ENCODE data around the gene PUDP. TPM values are rescaled to one million over a fixed set of nuclear protein-coding genes. Genes with fewer than 3 reads are reported as not detected.
"Not testable (repeated sequence)": the region's sequence is repeated elsewhere in the genome, so short reads cannot be mapped to it uniquely, and the experiment has no call there.

The PUDP gene
- polyA plus RNA-seq, 3 donors from 2014 or later, result 5.4 to 17.4 (median 13.0) TPM

DNA sequence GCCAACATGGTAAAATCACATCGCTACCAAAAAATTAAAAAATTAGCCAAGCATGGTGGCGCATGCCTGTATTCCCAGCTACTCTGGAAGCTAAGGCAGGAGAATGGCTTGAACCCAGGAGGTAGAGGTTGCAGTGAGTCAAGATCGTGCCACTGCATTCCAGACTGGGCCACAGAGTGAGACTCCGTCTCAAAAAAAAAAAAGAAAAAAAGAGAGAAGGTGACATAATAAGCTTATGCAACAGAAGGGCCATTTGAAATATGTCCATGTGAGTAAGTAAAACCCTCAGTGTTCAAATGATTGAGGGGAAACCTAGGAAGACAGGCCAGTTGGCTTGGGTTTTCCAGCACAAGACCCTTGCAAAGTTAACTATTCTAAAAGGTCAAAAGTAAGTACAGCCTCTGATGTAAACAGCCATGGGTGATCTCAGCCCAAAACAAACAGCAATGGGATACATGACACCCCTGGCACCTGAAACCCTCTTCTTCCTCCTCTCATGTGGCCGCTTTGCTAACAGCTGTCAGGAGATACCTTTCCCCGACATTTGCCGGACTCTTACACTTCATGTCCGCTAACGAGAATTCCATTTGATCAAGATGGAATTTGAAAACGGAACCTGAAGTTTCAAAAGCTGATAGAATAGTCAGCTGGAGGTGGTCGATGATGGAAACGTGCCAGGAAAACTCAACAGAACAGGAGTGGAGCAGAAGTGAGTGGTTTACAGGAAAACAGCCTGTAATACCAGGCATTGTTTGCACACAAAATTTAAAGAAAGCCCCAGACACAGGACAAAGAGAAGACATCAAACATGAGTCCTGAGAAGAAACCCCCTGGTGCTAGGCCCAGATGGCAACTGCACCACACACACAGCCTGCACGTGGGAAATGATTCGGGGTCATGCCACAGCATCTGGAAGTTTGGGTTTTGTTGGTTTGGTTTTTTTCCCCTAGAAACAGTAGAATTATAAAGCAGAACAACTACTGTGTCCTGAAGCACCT lies 93.4 kb downstream of the PUDP start:
- H3K27me3 Mint-ChIP-seq (ENCODE audit: low read depth in 3 of 3), result peaks cover 0 to 1% (median 0%) of the 10 kb centered on the region in 3 donors
- H3K4me1 Mint-ChIP-seq, result peaks cover 13 to 19% of the 10 kb centered on the region in 2 donors
- H3K27ac Mint-ChIP-seq, result no peak overlapping the region
- H3K36me3 Mint-ChIP-seq, result peaks cover 7 to 32% (median 29%) of the 10 kb centered on the region in 3 donors
- H3K9me3 Mint-ChIP-seq, result no peaks in the 10 kb centered on the region
- no peak overlapping the region for H3K4me3 Mint-ChIP-seq
- DNase-seq, result no peak

DNA sequence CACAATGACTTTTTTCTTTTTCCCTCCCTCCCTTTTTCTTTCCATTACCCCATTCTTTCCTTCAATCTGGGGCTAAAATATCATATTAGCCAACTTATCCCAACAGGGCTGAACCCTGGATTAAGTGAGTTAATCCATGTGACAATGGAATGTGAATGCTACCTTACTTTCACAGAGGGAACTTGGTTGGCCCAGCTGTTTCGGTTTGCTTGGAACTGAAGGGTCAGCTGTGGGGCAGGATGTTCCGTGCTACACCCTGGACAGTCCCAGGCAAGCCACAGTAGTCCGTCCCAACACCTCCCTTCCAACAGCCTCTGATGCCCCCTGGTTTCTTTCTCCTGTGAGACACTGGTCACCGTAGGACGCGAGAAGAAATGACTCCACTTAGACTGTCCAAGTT lies 95.4 kb downstream of the PUDP start:
- peaks cover 0 to 9% of the 10 kb centered on the region in 2 donors for H3K4me1 Mint-ChIP-seq
- H3K27me3 Mint-ChIP-seq (ENCODE audit: low read depth in 3 of 3), result peaks cover 0 to 1% (median 0%) of the 10 kb centered on the region in 3 donors
- peak overlapping the region in 1 of 6 donors; percentile 20 for H3K27ac Mint-ChIP-seq
- no peak overlapping the region for H3K4me3 Mint-ChIP-seq
- peaks cover 7 to 35% (median 31%) of the 10 kb centered on the region in 3 donors for H3K36me3 Mint-ChIP-seq
- DNase-seq, result no peak
- no peaks in the 10 kb centered on the region for H3K9me3 Mint-ChIP-seq

DNA sequence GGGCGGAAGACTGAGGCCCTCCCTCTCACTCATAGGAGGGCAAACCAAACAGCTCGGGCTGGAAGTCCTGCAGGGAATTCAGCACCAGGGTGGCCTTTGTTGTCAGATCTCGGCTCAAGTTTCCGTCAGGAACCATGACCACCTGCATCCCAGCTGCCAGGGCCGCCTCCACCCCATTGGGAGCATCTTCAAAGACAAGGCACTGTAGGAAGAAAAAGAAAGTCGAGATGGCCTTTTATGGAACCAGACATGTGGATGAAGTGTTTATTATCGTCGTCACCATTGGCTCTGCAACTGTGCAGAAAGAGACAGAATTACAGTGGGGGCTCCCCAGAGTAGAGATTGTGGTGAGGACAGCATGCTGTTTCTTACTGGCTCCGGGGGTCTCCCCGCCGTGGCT lies 97.7 kb downstream of the PUDP start:
- Mint-ChIP-seq H3K4me1 (peaks cover 0 to 3% of the 10 kb centered on the region in 2 donors), H3K36me3 (peaks cover 0 to 31% (median 25%) of the 10 kb centered on the region in 3 donors), H3K27me3 (ENCODE audit: low read depth in 3 of 3) (peaks cover 0 to 1% (median 0%) of the 10 kb centered on the region in 3 donors), H3K4me3 (no peak overlapping the region), H3K9me3 (no peaks in the 10 kb centered on the region), H3K27ac (peak overlapping the region in 2 of 6 donors; percentile 28 to 31)
- no peak for DNase-seq

DNA sequence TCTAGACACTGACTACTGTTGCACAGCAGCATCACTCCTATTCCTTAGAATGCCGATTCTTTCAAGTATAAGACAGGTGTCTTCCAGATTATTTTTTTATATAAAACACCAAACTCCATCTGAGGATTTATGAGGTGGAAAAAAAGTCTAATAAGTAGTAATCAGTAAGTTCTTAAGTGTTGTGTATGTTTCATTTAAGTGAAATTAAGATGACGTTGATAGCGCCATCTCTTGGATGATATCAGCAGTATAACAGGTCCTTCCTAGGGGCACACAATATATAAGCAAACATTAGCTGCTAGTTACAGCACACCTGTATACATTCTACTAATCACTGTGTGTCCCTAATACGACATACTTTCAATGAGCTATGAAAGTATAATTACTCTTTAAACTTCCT lies 100.0 kb downstream of the PUDP start:
- Mint-ChIP-seq H3K4me1 (peaks cover 0 to 6% of the 10 kb centered on the region in 2 donors), H3K27me3 (ENCODE audit: low read depth in 3 of 3) (peaks cover 0 to 1% (median 0%) of the 10 kb centered on the region in 3 donors), H3K4me3 (no peak overlapping the region), H3K9me3 (no peaks in the 10 kb centered on the region), H3K36me3 (peaks cover 0 to 24% (median 23%) of the 10 kb centered on the region in 3 donors), H3K27ac (no peak overlapping the region)
- no peak for DNase-seq

DNA sequence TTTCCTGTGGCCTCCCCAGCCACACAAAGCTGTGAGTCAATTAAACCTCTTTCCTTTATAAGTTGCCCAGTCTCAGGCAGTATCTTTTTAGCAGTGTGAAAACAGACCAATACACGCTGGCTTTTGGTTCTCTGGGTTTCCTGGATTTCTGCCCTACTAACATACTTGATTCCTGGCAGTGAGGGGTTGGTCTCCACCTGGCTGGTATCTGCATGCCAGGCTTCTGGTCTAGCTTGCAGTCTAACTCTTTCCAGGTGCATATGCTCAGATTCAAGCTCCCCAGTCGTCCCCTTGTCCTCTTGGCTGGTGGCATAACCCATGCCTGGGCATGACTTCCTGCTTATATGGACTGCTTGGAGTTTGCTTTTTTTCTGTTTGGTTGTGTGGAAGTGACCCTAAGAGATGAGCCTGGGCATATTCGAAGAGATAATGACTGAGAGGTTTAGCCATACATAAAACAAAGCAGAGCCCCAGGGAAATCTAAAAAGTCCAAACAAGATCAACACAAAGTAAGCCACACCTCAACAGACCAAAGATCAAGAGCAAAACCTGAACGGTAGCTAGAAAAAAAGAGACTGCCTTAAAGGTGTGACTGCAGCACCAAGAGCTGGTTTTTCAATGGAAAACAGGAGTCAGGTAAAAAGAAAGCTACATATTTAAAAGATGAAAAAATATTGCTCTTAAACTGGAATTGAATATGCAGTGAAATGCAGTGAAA lies 102.6 kb downstream of the PUDP start:
- H3K4me1 Mint-ChIP-seq, result peaks cover 0 to 6% of the 10 kb centered on the region in 2 donors
- H3K27ac Mint-ChIP-seq, result no peak overlapping the region
- no peaks in the 10 kb centered on the region for H3K9me3 Mint-ChIP-seq
- H3K36me3 Mint-ChIP-seq, result peaks cover 6 to 32% (median 24%) of the 10 kb centered on the region in 3 donors
- DNase-seq, result no peak
- no peaks in the 10 kb centered on the region for H3K27me3 Mint-ChIP-seq (ENCODE audit: low read depth in 3 of 3)
- no peak overlapping the region for H3K4me3 Mint-ChIP-seq

DNA sequence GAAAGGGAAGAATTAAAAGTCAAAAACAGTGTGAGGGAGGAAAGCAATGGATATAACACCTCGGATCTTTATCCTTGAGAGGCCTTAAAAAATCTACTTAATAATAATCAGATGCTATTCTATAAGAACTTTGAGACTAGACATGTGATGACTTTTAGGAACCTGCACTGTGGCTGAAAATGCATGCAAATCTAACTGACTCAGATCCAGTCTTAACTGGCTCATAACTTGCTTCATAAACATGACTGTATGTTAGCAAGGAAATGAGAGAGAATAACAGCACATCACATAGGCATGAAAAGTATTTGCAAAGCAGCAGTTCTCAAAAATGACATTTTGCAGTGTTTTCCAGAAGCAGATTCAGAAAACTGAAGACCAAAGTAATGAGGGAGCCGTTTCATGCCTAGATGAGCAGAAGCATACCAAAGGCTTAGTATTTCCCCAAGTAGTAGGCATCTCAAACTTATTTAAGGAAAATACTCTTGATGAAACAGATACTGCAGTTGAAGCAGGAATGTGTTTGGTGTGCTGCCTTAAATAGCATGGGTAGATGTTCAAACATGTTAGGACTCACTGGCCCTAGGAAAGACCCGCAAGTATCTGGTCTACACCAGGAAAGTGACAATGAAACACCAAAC lies 104.0 kb downstream of the PUDP start:
- H3K27me3 Mint-ChIP-seq (ENCODE audit: low read depth in 3 of 3); H3K9me3 Mint-ChIP-seq: not testable (repeated sequence)
- peaks cover 6 to 18% (median 10%) of the 10 kb centered on the region in 3 donors for H3K36me3 Mint-ChIP-seq

DNA sequence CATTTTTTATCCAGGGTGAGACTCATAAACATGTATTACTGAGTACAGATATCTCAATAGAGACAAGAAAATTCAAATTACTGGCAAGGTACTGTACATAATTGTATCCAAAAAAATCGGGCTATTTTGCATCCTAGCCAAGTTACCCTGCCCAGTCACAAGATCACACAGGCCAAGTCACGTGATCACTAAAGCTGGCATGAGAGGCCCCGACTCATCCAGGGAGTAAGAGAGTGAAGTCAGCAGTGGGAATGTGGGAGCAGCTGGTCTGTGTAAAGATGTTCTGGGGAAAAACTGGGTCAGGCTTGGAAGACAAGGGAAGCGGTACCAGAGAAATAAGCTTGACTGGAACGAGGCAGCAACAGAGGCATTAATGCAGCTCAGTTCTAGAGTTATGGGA lies 119.7 kb downstream of the PUDP start:
- no peak overlapping the region for H3K27ac Mint-ChIP-seq
- H3K4me3 Mint-ChIP-seq, result no peak overlapping the region
- peaks cover 0 to 4% (median 3%) of the 10 kb centered on the region in 3 donors for H3K27me3 Mint-ChIP-seq (ENCODE audit: low read depth in 3 of 3)
- peaks cover 0 to 4% (median 0%) of the 10 kb centered on the region in 3 donors for H3K36me3 Mint-ChIP-seq
- H3K9me3 Mint-ChIP-seq, result peaks cover 0 to 2% (median 0%) of the 10 kb centered on the region in 6 donors
- DNase-seq, result no peak
- H3K4me1 Mint-ChIP-seq, result no peaks in the 10 kb centered on the region

More for the DNA sequence above, 104.0 kb downstream of the PUDP start:
- H3K4me1 Mint-ChIP-seq, H3K4me3 Mint-ChIP-seq, DNase-seq: not testable (repeated sequence)
- H3K27ac Mint-ChIP-seq, result peak overlapping the region in 1 of 6 donors; percentile 83

DNA sequence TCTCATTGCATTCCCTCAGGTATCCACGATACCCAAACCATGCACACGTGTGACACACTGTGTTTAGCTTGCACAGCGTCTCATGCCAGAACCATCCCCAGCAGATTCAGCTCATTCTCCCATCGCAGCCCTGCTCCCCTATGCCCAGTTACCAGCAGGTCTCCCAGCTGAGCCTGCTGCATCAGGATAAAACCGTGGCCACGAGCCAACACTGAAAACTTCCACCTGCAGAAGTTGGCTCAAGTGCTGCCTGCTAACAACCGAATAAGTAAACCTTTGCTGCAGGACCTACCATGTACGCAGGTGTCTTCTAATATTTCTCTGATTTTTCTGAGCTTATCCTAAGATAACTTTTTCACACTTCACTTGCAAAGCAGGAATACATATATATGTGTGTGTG lies 120.9 kb downstream of the PUDP start:
- no peaks in the 10 kb centered on the region for H3K9me3 Mint-ChIP-seq
- H3K4me1 Mint-ChIP-seq, result no peaks in the 10 kb centered on the region
- peaks cover 0 to 4% (median 0%) of the 10 kb centered on the region in 3 donors for H3K36me3 Mint-ChIP-seq
- DNase-seq, result no peak
- H3K4me3 Mint-ChIP-seq, result no peak overlapping the region
- H3K27ac Mint-ChIP-seq, result no peak overlapping the region
- peaks cover 0 to 4% (median 3%) of the 10 kb centered on the region in 3 donors for H3K27me3 Mint-ChIP-seq (ENCODE audit: low read depth in 3 of 3)

DNA sequence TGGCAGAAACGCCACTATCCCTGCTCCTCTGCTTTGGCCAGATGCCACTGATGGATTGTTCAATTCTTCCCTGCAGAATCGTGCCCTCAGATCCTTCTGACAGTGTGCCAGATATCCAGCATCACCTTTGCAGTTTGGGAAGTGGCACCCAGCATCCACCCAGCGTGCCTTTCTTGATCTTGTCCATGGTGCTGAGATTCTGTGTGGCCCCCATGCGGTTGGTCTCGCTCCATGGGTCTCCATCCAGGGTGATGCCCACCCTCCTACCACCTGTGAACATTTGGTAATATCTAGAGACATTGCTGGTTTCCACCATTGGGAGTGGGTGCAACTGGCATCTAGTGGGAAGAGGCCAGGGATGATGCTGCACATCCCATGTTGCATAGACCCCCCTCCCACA lies 121.6 kb downstream of the PUDP start:
- DNase-seq; H3K9me3 Mint-ChIP-seq; H3K4me1 Mint-ChIP-seq; H3K27ac Mint-ChIP-seq; H3K4me3 Mint-ChIP-seq; H3K36me3 Mint-ChIP-seq; H3K27me3 Mint-ChIP-seq (ENCODE audit: low read depth in 3 of 3): not testable (repeated sequence)

DNA sequence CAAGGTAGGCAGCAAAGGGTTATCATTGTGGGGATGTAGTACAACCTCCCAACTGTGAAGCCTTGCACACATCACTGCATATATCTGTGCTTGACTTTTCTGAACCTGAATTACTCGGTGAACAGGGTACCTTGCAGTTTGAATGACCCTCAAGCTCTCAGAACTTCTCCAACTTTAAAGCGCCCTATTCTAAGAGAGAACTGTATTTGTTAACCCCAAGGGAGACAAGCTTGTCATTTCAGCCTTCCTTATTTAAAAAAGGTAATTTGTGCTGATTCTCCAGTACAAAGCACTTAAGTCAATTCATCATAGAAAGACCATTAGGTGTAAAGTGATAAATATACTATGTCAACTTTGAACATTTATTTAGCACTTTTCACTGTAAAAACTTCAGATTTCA lies 122.5 kb downstream of the PUDP start:
- peaks cover 0 to 4% (median 3%) of the 10 kb centered on the region in 3 donors for H3K27me3 Mint-ChIP-seq (ENCODE audit: low read depth in 3 of 3)
- H3K9me3 Mint-ChIP-seq, result no peaks in the 10 kb centered on the region
- no peak overlapping the region for H3K4me3 Mint-ChIP-seq
- no peak for DNase-seq
- H3K4me1 Mint-ChIP-seq, result no peaks in the 10 kb centered on the region
- H3K27ac Mint-ChIP-seq, result peak overlapping the region in 1 of 6 donors; percentile 11
- H3K36me3 Mint-ChIP-seq, result peaks cover 0 to 4% (median 0%) of the 10 kb centered on the region in 3 donors

DNA sequence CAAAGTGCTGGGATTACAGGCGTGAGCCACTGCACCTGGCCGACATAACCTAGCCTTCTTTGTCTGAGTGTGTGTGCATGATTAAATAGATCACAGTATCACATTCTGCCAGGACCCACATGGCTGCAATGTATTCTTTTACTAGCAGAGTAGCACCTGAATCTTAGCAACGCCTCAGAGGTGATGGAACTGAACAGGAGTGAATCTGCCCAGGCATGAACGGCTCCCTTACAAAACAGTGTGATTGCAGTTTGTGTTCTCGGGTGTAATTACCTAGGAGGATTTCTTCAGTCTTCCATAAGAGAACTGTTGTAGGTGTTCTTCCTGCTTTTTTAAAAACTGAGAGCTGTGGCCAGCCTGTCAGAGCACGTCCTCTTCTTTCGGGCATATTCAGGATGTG lies 123.1 kb downstream of the PUDP start:
- DNase-seq, result no peak
- Mint-ChIP-seq H3K27ac (no peak overlapping the region), H3K27me3 (ENCODE audit: low read depth in 3 of 3) (peaks cover 0 to 4% (median 3%) of the 10 kb centered on the region in 3 donors), H3K4me1 (no peaks in the 10 kb centered on the region), H3K9me3 (no peaks in the 10 kb centered on the region), H3K4me3 (no peak overlapping the region), H3K36me3 (peaks cover 0 to 4% (median 0%) of the 10 kb centered on the region in 3 donors)

DNA sequence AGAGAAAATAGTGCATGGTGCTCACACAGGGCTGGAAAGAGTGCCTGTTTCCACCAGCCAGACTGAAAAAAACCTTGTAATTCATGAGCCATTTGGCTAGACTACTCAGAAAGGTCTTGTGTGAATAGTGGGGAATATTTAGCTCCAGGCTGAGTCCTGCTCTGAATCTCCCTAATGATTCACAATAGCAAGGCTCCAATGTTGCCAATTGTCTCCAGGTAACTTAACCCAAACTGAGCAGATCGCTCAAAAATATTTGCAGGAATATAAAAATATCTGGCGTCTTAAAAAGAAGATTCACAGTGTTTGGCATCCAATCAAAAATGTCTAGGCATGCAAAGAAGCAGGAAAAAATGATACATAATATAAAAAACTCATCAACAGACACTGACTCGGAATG lies 125.0 kb downstream of the PUDP start:
- not testable (repeated sequence) for DNase-seq; H3K4me3 Mint-ChIP-seq; H3K27ac Mint-ChIP-seq; H3K36me3 Mint-ChIP-seq; H3K9me3 Mint-ChIP-seq; H3K4me1 Mint-ChIP-seq; H3K27me3 Mint-ChIP-seq (ENCODE audit: low read depth in 3 of 3)

DNA sequence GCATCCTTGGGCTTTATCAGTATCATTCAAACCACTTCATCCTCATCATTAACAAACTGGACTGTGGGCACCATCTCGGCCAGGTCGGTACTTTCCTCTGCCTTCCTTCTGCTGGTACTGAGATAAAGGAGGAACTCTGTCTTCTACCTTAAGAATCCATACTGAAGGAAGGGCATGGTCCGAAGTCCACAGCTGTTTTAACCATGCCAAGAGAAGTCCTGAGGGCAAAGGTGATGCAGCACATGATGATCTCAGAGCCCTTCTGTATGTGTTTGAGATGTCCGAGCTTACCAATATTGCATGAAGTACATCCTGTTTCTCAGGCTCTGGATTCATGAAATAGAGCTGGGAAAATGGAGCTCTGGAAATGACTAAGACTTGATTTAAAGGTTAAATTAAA lies 126.0 kb downstream of the PUDP start:
- Mint-ChIP-seq H3K27me3 (ENCODE audit: low read depth in 3 of 3) (peaks cover 0 to 4% (median 3%) of the 10 kb centered on the region in 3 donors), H3K36me3 (no peaks in the 10 kb centered on the region), H3K4me3 (no peak overlapping the region), H3K4me1 (no peaks in the 10 kb centered on the region), H3K27ac (no peak overlapping the region), H3K9me3 (no peaks in the 10 kb centered on the region)
- DNase-seq, result no peak
